GM19452 (cell line): Measurements from ENCODE around the gene CCDC91.
"Not testable (repeated sequence)": the region's sequence is repeated elsewhere in the genome, so short reads cannot be mapped to it uniquely, and the experiment has no call there.

ENCODE experiments used
- ATAC-seq: cut with Tn5 transposase; IDR thresholded peaks from one replicate; pipeline ENCODE4 v1.9.1; 2021; ENCODE audit not compliant: unreplicated experiment

The CCDC91 gene

DNA sequence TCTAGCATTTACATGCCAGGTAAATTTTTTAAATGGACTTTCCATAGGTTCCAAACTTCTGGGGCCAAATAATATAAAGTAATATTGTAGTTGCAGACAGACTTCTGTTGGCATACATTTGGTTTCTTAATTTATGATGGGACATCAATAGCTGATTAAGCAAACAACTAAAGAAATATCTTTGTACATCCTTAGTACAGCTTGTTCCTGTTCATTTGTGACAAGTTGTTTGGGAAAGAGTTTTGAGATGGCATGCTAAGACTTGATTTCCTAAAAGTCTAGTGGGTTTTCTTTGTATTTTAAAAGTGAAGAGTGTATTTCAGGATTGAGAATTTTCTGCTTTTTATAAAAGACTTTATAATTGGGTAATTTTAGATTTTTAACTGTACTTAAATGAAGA, 41.0 kb downstream of the CCDC91 start:
- ATAC-seq = no peak

GRCh38 chr12:28232211-28232928, 42.1 kb downstream of the CCDC91 start:
- ATAC-seq = no peak

- no peak for ATAC-seq
Observed at GRCh38 chr12:28234444-28234843, 44.2 kb downstream of the CCDC91 start.

DNA sequence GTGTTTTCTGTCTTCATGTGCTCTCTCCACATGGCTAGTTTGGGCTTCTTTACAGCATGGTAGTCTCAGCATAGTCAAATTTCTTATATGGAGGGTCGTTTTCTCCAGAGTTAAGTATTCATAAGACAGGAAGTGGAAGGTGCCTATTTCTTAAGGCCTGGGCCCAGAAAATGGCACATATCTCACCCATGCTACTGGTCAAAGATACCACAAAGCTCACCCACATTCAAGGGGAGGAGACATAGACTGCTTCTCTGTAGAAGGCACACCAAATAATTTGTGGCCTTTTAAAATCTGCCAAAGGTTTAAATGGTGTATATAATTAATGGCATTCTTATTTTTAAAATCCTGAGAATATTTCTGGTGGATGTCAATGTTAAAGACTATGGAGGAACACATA, 44.8 kb downstream of the CCDC91 start:
- ATAC-seq = no peak

DNA sequence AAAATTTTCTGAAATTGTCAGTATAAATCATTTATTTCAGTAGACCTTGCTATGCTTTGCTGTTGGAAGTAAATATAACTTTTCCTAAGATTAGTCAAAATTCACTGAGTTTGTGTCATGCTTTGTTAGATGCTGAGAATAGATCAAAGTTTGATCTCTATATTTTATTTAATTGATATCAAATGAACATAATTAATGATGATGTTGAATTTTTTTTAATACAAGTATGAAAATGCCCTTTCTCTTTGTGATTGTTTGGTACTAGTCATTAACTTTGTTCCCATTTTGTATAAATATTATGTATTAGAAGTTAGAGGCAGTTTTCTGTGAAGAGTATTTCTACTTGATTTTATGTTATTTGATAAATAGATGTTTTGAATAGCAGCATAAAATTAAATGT, 45.7 kb downstream of the CCDC91 start:
- ATAC-seq = no peak

DNA sequence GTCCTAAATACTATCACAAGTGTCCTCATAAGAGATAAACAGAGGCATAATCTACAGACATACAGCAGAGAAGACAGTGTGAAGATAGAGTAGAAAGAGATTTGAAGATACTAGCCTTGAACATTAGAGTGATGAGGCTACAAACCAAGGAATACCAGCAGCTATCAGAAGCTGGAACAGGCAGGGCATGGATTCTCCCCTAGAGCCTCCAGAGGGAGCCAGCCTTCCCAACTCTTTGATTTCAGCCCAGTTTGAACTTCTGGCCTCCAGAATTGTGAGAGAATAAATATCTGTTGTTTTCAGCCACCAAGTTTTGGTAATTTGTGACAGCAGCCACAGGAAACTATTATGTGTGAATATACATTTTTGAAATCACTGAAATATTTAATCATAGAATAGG, 47.2 kb downstream of the CCDC91 start:
- no peak for ATAC-seq

DNA sequence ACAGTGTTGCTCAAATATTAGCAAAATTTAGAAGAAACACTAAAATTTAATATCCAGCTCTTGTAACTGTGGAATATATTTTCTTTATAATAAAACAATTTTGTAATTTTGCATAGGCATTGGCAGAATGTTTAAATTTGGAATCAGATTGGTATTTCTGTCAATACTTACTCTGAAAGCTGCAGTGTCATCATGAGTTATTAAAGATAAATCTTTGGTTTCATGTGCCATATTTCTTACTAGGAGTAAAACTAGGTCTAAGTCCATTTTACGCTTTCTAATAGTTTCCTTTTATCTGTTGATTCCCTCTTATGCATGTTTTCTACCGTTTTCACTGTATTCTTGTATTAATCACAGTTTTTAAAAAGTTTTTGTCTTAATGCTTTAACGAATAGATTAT, 49.7 kb downstream of the CCDC91 start:
- ATAC-seq = no peak

GRCh38 chr12:28240853-28241252, 50.6 kb downstream of the CCDC91 start:
- ATAC-seq = no peak

GRCh38 chr12:28242129-28242495, 51.9 kb downstream of the CCDC91 start:
- no peak for ATAC-seq

- ATAC-seq = no peak
Observed at GRCh38 chr12:28242496-28243309, 52.4 kb downstream of the CCDC91 start.

- ATAC-seq = no peak
Observed at GRCh38 chr12:28243310-28243633, 53.0 kb downstream of the CCDC91 start.

DNA sequence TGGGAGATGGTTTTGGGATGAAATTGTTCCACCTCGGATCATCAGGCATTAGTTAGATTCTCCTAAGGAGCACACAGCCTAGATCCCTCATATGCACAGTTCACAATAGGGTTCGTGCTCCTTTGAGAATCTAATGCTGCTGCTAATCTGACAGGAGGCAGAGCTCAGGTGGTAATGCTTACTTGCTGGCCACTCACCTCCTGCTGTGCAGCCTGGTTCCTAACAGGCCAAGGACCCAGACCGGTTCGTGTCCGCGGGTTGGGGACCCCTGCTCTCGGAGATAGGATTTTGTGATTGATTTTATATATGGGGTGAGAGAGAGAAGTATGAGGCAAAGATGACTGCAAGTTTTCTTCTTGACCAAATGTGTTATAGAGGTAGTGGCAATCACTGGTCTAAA, 57.5 kb downstream of the CCDC91 start:
- ATAC-seq = no peak

- no peak for ATAC-seq
Observed at GRCh38 chr12:28248555-28249145, 58.4 kb downstream of the CCDC91 start.

GRCh38 chr12:28253161-28253641, 62.9 kb downstream of the CCDC91 start:
- ATAC-seq = peak; percentile 94

- no peak for ATAC-seq
Observed at GRCh38 chr12:28257411-28257810, 67.2 kb downstream of the CCDC91 start.

DNA sequence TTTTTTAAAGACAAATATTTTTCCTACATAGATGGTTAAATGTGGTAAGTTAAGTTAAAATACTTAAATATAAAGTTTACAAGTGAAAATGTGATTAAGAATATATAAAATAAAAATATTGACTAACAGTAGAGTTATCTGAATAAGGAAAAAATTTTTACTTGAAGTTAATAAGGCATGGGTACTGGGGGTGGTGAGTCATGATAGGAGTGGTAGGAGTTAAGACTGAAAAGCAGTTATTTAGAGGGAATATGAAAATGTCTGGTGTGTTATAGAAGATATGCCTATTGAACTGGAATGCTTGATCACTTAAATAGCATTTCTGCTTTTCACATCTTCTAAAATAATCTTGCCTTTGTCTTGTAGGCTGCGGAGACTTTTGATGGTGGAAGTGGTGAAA, 68.7 kb downstream of the CCDC91 start:
- ATAC-seq = no peak

DNA sequence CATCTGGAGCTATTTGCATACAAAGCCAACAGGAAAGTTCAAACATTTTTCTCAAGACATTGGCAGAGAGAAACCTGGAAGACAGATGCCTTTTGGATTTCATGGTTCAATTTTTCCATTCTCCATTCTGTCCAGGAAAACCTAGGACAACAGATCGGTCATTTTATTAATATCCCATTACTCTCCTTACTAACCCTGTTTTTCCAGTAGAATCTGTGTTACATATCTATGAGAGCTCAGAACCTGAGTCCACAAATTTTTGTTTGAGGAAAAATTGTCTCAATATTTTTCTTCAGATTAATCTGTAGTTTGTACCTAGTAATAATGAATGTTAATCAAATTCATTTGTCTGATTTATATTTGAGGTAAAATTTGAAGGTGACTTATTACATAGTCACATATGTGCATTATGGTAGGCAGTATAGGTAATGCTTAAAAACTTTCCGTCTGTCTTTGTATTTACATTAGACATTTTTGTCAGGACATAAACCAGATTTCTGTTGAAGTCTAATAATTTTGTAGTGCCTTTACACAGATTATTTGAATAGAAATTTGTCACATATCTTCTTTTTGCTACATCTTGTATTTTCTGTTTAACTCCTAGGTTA, 75.3 kb downstream of the CCDC91 start:
- ATAC-seq = no peak

GRCh38 chr12:28267920-28268607, 77.8 kb downstream of the CCDC91 start:
- not testable (repeated sequence) for ATAC-seq

DNA sequence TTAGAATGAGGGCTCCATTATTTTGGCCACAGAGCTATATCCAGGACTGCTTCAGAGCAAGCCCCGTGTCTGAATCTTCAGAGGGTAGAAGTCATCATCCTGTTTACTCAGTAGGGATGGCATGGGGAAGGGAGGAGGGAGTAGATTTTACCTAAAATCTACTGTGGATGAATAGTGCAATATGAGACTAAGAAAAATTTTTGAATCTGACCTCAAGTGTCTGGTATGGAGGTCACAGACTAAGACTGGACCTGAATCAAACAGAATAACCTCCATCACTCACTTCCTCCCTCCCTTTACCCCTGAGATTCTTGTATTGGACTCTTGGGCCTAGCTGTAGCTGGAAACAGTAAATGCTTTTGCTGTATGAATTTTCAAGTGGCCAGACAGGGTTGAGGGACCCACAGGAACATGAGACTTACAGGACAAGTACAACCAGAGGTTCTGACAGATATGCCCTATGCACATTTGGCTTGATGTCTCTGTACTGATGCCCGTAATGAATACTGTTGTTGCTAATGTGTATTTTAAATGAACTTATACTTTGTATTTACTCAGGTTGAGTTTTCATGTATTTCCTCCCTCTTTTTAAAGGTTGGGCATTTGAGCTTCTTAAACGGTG, 78.5 kb downstream of the CCDC91 start:
- ATAC-seq = no peak

DNA sequence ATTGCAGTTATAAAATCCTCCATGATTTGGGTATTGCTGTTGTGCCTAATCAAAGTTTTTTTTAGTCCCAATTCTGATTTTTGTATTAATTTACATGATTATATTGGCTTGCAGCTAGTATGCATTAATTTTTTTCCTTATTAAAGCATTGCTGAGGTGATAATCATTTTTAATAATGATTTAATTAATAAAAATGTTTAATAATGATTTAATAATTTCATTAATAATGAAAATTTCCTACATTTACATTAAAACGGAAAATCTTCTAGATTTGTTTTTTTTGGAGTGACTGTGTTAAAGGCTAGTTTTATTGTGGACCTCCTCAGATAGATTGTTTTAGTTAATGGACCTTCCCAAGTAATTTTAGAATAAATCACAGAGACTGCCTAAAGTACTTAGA, 79.6 kb downstream of the CCDC91 start:
- no peak for ATAC-seq

GRCh38 chr12:28278499-28278898, 88.2 kb downstream of the CCDC91 start:
- ATAC-seq = no peak
